Measurements from ENCODE around the gene EPYC. TPM values are rescaled to one million over a fixed set of nuclear protein-coding genes. Genes with fewer than 3 reads are reported as not detected.
A peak's percentile ranks its signal among the peaks of the same experiment; 100 is the strongest.

Gene EPYC
- polyA plus RNA-seq (2011; rRNA removed) (0.17 TPM in 1 of 2 replicates, not detected in the other), polyA minus RNA-seq (2011; rRNA and poly(A)+ RNA removed) (not detected in 2 replicates)

- Histone ChIP-seq H3K4me3 (ENCODE audit: low read depth, low read length) (no peak within 1 kb of the TSS), H3K36me3 (ENCODE audit: control insufficient read depth, insufficient read depth, low read length) (no peaks in the 10 kb centered on the region), H3K27me3 (ENCODE audit: control insufficient read depth, insufficient read depth, low read length) (no peaks in the 10 kb centered on the region)
- CTCF ChIA-PET = interaction anchor here (1.3 kb wide), 1 partner anchor 18 kb away, joined by 3 read pairs; no protein-coding TSS in a partner anchor
- POLR2A ChIA-PET = no interaction called here
- no peak for DNase-seq (ENCODE audit: low read depth)
- no peak for TF ChIP-seq CTCF (IDR thresholded peaks at IDR 0.05; ENCODE audit: insufficient read depth, low read depth, low read length)
Observed at GRCh38 chr12:91004872-91005271, at the start of gene EPYC. TSS of gene EPYC (minus strand) at chr12:91004972. CDS start at chr12:91002565, 2,407 bp downstream.

- no peak overlapping the region for H3K4me3 ChIP-seq (ENCODE audit: low read depth, low read length)
- TF ChIP-seq CTCF (IDR thresholded peaks at IDR 0.05; ENCODE audit: insufficient read depth, low read depth, low read length) = no peak
- DNase-seq (ENCODE audit: low read depth) = peak; percentile 93
- H3K36me3 ChIP-seq (ENCODE audit: control insufficient read depth, insufficient read depth, low read length) = no peaks in the 10 kb centered on the region
- no peaks in the 10 kb centered on the region for H3K27me3 ChIP-seq (ENCODE audit: control insufficient read depth, insufficient read depth, low read length)
- ChIA-PET POLR2A (interaction anchor here (0.6 kb wide), 2 partner anchors 72 to 274 kb away, joined by 3 read pairs; no protein-coding TSS in a partner anchor), CTCF (interaction anchor here (1.4 to 1.6 kb wide), 2 partner anchors 11 to 14 kb away, joined by 3 to 5 read pairs; no protein-coding TSS in a partner anchor)
Observed at GRCh38 chr12:91053951-91054715, 49.4 kb upstream of the EPYC start.

GRCh38 chr12:91052026-91052425, 47.3 kb upstream of the EPYC start:
- DNase-seq (ENCODE audit: low read depth) = no peak
- Histone ChIP-seq H3K4me3 (ENCODE audit: low read depth, low read length) (no peak overlapping the region), H3K36me3 (ENCODE audit: control insufficient read depth, insufficient read depth, low read length) (no peaks in the 10 kb centered on the region), H3K27me3 (ENCODE audit: control insufficient read depth, insufficient read depth, low read length) (no peaks in the 10 kb centered on the region)
- ChIA-PET CTCF (no interaction called here), POLR2A (no interaction called here)
- TF ChIP-seq CTCF (IDR thresholded peaks at IDR 0.05; ENCODE audit: insufficient read depth, low read depth, low read length) = no peak

GRCh38 chr12:91044586-91044985, 39.8 kb upstream of the EPYC start:
- no peak for TF ChIP-seq CTCF (IDR thresholded peaks at IDR 0.05; ENCODE audit: insufficient read depth, low read depth, low read length)
- no peaks in the 10 kb centered on the region for H3K27me3 ChIP-seq (ENCODE audit: control insufficient read depth, insufficient read depth, low read length)
- no peaks in the 10 kb centered on the region for H3K36me3 ChIP-seq (ENCODE audit: control insufficient read depth, insufficient read depth, low read length)
- CTCF ChIA-PET = interaction anchor here (1.5 kb wide), 1 partner anchor 47 kb away, joined by 4 read pairs; no protein-coding TSS in a partner anchor
- DNase-seq (ENCODE audit: low read depth) = no peak
- no peak overlapping the region for H3K4me3 ChIP-seq (ENCODE audit: low read depth, low read length)
- POLR2A ChIA-PET = no interaction called here

- POLR2A ChIA-PET = no interaction called here
- CTCF ChIA-PET = interaction anchor here (1.4 to 1.5 kb wide), 2 partner anchors 21 to 48 kb away, joined by 4 read pairs; no protein-coding TSS in a partner anchor
- no peak for TF ChIP-seq CTCF (IDR thresholded peaks at IDR 0.05; ENCODE audit: insufficient read depth, low read depth, low read length)
Observed at GRCh38 chr12:91043408-91043807, 38.6 kb upstream of the EPYC start.

More at GRCh38 chr12:91043408-91043807, 38.6 kb upstream of the EPYC start:
- H3K36me3 ChIP-seq (ENCODE audit: control insufficient read depth, insufficient read depth, low read length) = no peaks in the 10 kb centered on the region
- no peak for DNase-seq (ENCODE audit: low read depth)
- no peaks in the 10 kb centered on the region for H3K27me3 ChIP-seq (ENCODE audit: control insufficient read depth, insufficient read depth, low read length)
- H3K4me3 ChIP-seq (ENCODE audit: low read depth, low read length) = no peak overlapping the region
